HCT116 (cell line): Measurements from ENCODE around the gene ATP5PD. TPM values are rescaled to one million over a fixed set of nuclear protein-coding genes. Genes with fewer than 3 reads are reported as not detected.

Source experiments
- ATAC-seq: fragments of 200-7000 bp; cut with Tn5 transposase; 2 replicates; pipeline ENCODE4 v1.9.1; 2020; ENCODE audit warnings: mild to moderate bottlenecking, moderate library complexity
- BruUV-seq: library from RNA; stranded (reverse); fragments of 400-500 nt; replicated peaks from 2 replicates; lab custom pipeline; 2021; lab: Mats Ljungman, UMichigan
- CTCF ChIA-PET: fragments of 300-600 bp; sonication (Branson Sonifier 250); formaldehyde crosslinking; loops from one replicate; lab custom pipeline; 2021; ENCODE audit warnings: antibody characterized with exemption; lab: Charles Lee
- POLR2A ChIA-PET: fragments of 300-600, 350-600 bp; sonication (Branson Sonifier 250); formaldehyde crosslinking; loops from one replicate; lab custom pipeline; 2021; ENCODE audit warnings: antibody characterized with exemption; lab: Charles Lee
- RAD21 ChIA-PET, 2 experiments: fragments of 300-600 bp; sonication (Branson Sonifier 250); formaldehyde crosslinking; loops; one replicate each; lab custom pipeline; 2023; ENCODE audit warnings: low total read pairs in 2 of 2; ENCODE audit not compliant: uncharacterized antibody in 2 of 2, unreplicated experiment in 2 of 2, low non-redundant PET in 1 of 2; lab: Charles Lee
- DNase-seq: peaks from one replicate; pipeline ENCODE4 v3.0.0-alpha.2; 2010; ENCODE audit warnings: low read depth, low spot score
- H2AFZ ChIP-seq: fragments of 200-600 bp; shearing (Covaris generic), sonication (generic); 2 replicates; pipeline ENCODE4 v1.6.1; 2017; ENCODE audit warnings: low read depth, mixed run types, mixed read lengths, antibody characterized with exemption, low read length; ENCODE audit not compliant: poor library complexity, severe bottlenecking
- H3K27ac ChIP-seq: 2 replicates; pipeline ENCODE4 v1.5.1; 2012; ENCODE audit warnings: low read depth, low read length
- H3K27me3 ChIP-seq: fragments of 200-600 bp; sonication (generic); 2 replicates; pipeline ENCODE4 v1.6.1; 2016; ENCODE audit warnings: mixed run types, low read length, mixed read lengths; ENCODE audit not compliant: insufficient read depth
- H3K36me3 ChIP-seq, 2 experiments: fragments of 200-500 bp in 1 of 2; fragments of 200-600 bp in 1 of 2; sonication (Bioruptor generic) in 1 of 2; sonication (generic) in 1 of 2; 2 replicates each; pipeline versions ENCODE4 v1.5.1 to v1.6.1; 2014 to 2016; ENCODE audit warnings: low read length in 2 of 2, inconsistent platforms in 1 of 2, mixed read lengths in 1 of 2, mixed run types in 1 of 2; ENCODE audit not compliant: insufficient read depth in 2 of 2, control insufficient read depth in 1 of 2
- H3K4me1 ChIP-seq, 2 experiments: fragments of 200-600 bp in 1 of 2; sonication (generic) in 1 of 2; 2 replicates each; pipeline versions ENCODE4 v1.5.1 to v1.6.1; 2012 to 2017; ENCODE audit warnings: low read length in 2 of 2, inconsistent platforms in 1 of 2, mild to moderate bottlenecking in 1 of 2, mixed read lengths in 1 of 2, mixed run types in 1 of 2, moderate library complexity in 1 of 2; ENCODE audit not compliant: insufficient read depth in 2 of 2, control insufficient read depth in 1 of 2
- H3K4me2 ChIP-seq: fragments of 200-600 bp; sonication (generic); 2 replicates; pipeline ENCODE4 v1.6.1; 2017; ENCODE audit warnings: mixed run types, low read length, mixed read lengths
- H3K4me3 ChIP-seq, 2 experiments: fragments of 200-600 bp in 1 of 2; sonication (generic) in 1 of 2; replicated peaks in 1 of 2; 2 replicates each; pipeline ENCODE4 v1.5.1; 2011 to 2016; ENCODE audit warnings: low read length in 2 of 2, control low read depth in 1 of 2, low read depth in 1 of 2, mild to moderate bottlenecking in 1 of 2, mixed read lengths in 1 of 2, mixed run types in 1 of 2
- H3K79me2 ChIP-seq: fragments of 200-600 bp; sonication (generic); 2 replicates; pipeline ENCODE4 v1.6.1; 2017; ENCODE audit warnings: mild to moderate bottlenecking, mixed run types, low read length, moderate library complexity, mixed read lengths; ENCODE audit not compliant: insufficient read depth
- H3K9ac ChIP-seq: fragments of 200-600 bp; sonication (generic); 2 replicates; pipeline ENCODE4 v1.6.1; 2016; ENCODE audit warnings: low read length, mixed read lengths
- H3K9me2 ChIP-seq: fragments of 200-600 bp; sonication (generic), shearing (Covaris generic); 2 replicates; pipeline ENCODE4 v1.6.1; 2017; ENCODE audit warnings: mixed run types, mild to moderate bottlenecking, moderate library complexity; ENCODE audit not compliant: insufficient read depth
- H3K9me3 ChIP-seq, 2 experiments: fragments of 200-500 bp in 1 of 2; fragments of 200-600 bp in 1 of 2; sonication (Bioruptor generic) in 1 of 2; sonication (generic) in 1 of 2; 2 replicates each; pipeline ENCODE4 v1.6.1; 2014 to 2017; ENCODE audit warnings: low read length in 2 of 2, mixed read lengths in 2 of 2, inconsistent platforms in 1 of 2, low read depth in 1 of 2, mild to moderate bottlenecking in 1 of 2, mixed run types in 1 of 2, moderate library complexity in 1 of 2; ENCODE audit not compliant: control insufficient read depth in 1 of 2, insufficient read depth in 1 of 2
- H4K20me1 ChIP-seq: fragments of 200-600 bp; sonication (generic), shearing (Covaris generic); 2 replicates; pipeline ENCODE4 v1.6.1; 2017; ENCODE audit warnings: mixed run types, mild to moderate bottlenecking, moderate library complexity; ENCODE audit not compliant: insufficient read depth
- CEBPB ChIP-seq: IDR thresholded peaks from 2 replicates; pipeline ENCODE4 v1.6.1; 2012; ENCODE audit warnings: low read depth
- ELF1 ChIP-seq: IDR thresholded peaks from 2 replicates; pipeline ENCODE4 v1.6.1; 2012; ENCODE audit warnings: low read depth, borderline replicate concordance
- POLR2AphosphoS5 ChIP-seq: IDR thresholded peaks from 2 replicates; pipeline ENCODE4 v1.6.1; 2011; ENCODE audit warnings: mild to moderate bottlenecking, low read depth, low read length, moderate library complexity
- RAD21 ChIP-seq: IDR thresholded peaks from 2 replicates; pipeline ENCODE4 v1.6.1; 2012; ENCODE audit warnings: low read depth, mild to moderate bottlenecking
- TCF7L2 ChIP-seq: IDR thresholded peaks from 2 replicates; pipeline ENCODE4 v1.7.0; 2011; ENCODE audit warnings: borderline replicate concordance, inconsistent platforms; ENCODE audit not compliant: insufficient read depth, insufficient read length; ENCODE audit errors: extremely low read depth
- YY1 ChIP-seq: IDR thresholded peaks from 2 replicates; pipeline ENCODE4 v1.6.1; 2011; ENCODE audit warnings: low read length, low read depth, moderate library complexity, mild to moderate bottlenecking; ENCODE audit not compliant: insufficient replicate concordance; ENCODE audit errors: extremely low read depth
- intact Hi-C: fragments of 100-400 bp; cut with micrococcal nuclease; formaldehyde crosslinking; loops from 2 replicates; pipeline ENCODE4 v1.10.0; 2022
- total RNA-seq: library from RNA; stranded (reverse); gene quantifications from one replicate; pipeline ENCODE4 v1.2.1, GENCODE V29; 2021; ENCODE audit not compliant: unreplicated experiment
- TF ChIP-seq, protein P1 (sequence below): IDR thresholded peaks from 2 replicates; pipeline ENCODE4 v1.6.1; 2012
- TF ChIP-seq, protein P2 (sequence below): IDR thresholded peaks from 2 replicates; pipeline ENCODE4 v1.6.1; 2012

The ATP5PD gene
- total RNA-seq, 1 experiment from 2014 or later = 407 TPM

DNA sequence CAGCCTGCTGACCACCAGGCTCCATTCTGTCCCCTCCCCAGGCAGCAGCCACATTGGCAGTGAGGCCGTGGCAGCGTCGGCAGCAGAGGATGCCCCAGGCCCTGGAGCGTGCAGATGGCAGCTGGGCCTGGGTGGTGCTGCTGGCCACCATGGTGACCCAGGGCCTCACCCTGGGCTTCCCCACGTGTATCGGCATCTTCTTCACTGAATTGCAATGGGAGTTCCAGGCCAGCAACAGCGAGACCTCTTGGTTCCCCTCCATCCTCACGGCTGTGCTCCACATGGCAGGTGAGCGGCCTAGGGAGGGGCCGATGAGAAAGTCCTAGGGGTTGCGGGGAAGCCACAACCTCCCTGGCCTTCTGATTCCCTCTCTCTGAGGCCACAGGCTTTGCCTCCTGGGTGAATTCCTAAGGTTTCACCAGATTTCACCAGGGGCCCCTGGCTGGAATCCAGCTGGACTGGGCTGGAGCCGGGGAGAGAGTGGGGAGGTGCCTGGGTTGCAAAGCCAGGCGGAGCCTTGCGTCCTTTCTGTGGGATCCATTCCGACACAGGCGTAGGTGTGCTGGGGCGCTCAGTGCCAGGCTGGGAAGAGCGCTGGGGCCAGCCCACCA, 46.9 kb upstream of the ATP5PD start (continued):
- TF ChIP-seq, protein P1, sequence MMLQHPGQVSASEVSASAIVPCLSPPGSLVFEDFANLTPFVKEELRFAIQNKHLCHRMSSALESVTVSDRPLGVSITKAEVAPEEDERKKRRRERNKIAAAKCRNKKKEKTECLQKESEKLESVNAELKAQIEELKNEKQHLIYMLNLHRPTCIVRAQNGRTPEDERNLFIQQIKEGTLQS = no peak
- TF ChIP-seq CEBPB = no peak
- no peak for TF ChIP-seq POLR2AphosphoS5
- no peak for TF ChIP-seq ELF1
- no peak for TF ChIP-seq RAD21
- TF ChIP-seq, protein P2, sequence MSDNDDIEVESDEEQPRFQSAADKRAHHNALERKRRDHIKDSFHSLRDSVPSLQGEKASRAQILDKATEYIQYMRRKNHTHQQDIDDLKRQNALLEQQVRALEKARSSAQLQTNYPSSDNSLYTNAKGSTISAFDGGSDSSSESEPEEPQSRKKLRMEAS = no peak

DNA sequence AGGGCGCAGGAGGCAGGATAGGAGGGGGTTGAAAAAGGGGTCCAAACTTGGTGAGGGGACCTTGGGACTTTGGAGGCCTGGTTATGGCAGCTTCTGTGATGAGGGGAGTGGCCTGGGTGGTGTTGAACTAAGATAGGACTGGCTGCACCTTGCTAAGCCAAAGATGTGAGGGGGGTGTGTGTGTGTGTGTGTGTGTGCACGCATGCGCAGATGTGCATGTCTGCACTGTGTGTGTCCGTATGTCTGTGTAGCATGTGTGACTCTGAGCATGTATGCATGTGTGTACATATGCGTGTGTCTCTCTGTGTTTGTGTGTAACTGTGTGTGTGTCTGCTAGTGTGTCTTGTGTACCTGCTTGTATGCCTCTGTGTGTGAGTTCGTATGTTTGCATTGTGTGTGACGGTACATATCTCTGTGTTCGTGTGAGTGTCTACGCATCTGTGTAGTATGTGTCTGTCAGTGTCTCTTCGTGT, 45.1 kb upstream of the ATP5PD start:
- no peaks in the 10 kb centered on the region for H4K20me1 ChIP-seq
- TF ChIP-seq YY1 (no peak), POLR2AphosphoS5 (peak; percentile 13; the same call in 1 of the 2 replicates), TCF7L2 (no peak)
- TF ChIP-seq, all 23 proteins: peak for 1
- Histone ChIP-seq H3K4me2 (peak overlapping the region; percentile 92), H3K36me3 (peaks cover 0 to 6% of the 10 kb centered on the region in 2 experiments; a peak in 1 of 4 replicates), H3K79me2 (peaks cover 63% of the 10 kb centered on the region), H3K9me2 (no peaks in the 10 kb centered on the region), H3K27me3 (no peaks in the 10 kb centered on the region), H3K4me1 (peaks cover 77 to 97% of the 10 kb centered on the region in 2 experiments), H3K9ac (peak overlapping the region; percentile 97), H3K27ac (peak overlapping the region; percentile 64; the same call in 1 of the 2 replicates), H3K9me3 (no peaks in the 10 kb centered on the region), H2AFZ (no peak overlapping the region), H3K4me3 (no peak overlapping the region)
- intact Hi-C loops = no loop called here
- ChIA-PET CTCF (no interaction called here), RAD21 (no interaction called here), POLR2A (interaction anchor here (0.9 to 1.9 kb wide), 5 partner anchors 13 to 107 kb away, joined by 3 to 8 read pairs (median 6); no protein-coding TSS in a partner anchor)
- ATAC-seq (no peak), DNase-seq (no peak)
- BruUV-seq = no TSS peak
